ENCODE data around the gene NBEA.

The NBEA gene

DNA sequence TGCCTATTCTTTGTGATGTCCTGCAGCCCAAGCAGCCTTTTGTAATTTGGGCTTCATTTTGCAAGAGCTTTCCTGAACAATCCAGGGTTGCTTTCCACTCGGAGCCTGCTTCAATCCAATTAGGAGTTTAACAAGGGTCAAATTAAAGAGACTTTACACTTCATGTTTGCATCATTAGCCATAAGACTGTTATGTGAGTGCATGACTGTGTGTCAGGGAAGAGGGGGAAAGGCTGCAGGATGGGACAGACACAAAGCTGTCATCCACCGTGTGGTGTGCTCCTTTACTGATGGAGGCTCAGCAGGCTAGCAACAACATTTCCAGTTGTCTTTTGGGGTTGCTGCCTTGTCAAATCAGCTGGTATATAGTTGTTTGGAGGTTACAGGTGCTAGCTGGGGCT lies 558.1 kb downstream of the NBEA start:
- DNase-seq (ENCODE audit: low read depth): no peak
- H3K4me3 ChIP-seq (ENCODE audit: low read depth, low read length): no peak overlapping the region
- TF ChIP-seq, protein P1, sequence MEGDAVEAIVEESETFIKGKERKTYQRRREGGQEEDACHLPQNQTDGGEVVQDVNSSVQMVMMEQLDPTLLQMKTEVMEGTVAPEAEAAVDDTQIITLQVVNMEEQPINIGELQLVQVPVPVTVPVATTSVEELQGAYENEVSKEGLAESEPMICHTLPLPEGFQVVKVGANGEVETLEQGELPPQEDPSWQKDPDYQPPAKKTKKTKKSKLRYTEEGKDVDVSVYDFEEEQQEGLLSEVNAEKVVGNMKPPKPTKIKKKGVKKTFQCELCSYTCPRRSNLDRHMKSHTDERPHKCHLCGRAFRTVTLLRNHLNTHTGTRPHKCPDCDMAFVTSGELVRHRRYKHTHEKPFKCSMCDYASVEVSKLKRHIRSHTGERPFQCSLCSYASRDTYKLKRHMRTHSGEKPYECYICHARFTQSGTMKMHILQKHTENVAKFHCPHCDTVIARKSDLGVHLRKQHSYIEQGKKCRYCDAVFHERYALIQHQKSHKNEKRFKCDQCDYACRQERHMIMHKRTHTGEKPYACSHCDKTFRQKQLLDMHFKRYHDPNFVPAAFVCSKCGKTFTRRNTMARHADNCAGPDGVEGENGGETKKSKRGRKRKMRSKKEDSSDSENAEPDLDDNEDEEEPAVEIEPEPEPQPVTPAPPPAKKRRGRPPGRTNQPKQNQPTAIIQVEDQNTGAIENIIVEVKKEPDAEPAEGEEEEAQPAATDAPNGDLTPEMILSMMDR (IDR thresholded peaks at IDR 0.05; ENCODE audit: control insufficient read depth, extremely low read depth, insufficient read depth): no peak

DNA sequence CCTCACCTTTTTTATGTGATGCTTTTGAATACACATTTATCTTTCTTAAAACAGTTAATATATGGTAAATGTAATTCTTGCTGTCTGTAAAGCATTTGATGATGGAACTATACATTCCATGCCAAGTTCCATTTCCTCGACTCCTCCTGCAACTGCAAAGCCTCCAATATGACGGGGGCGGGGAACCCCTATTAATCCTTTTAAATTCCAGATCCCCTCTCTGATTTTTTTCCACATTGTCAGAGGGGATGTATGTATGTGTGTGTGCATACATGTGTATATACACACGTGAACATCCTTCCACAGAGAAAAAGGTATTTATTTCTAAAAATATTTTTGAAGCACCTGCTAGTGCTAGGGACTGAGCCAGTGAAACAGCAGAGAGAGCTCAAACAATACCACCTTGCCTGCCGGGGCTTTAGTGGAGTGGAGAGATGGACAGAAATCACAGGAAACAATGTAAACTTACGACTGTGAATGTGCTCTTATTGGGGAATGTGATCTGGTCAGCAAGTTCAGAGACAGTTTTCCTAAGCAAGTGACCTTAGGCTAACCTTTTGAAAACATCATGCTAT lies 559.7 kb downstream of the NBEA start:
- TF ChIP-seq, protein P1 (IDR thresholded peaks at IDR 0.05; ENCODE audit: control insufficient read depth, extremely low read depth, insufficient read depth): no peak
- no peak for DNase-seq (ENCODE audit: low read depth)

DNA sequence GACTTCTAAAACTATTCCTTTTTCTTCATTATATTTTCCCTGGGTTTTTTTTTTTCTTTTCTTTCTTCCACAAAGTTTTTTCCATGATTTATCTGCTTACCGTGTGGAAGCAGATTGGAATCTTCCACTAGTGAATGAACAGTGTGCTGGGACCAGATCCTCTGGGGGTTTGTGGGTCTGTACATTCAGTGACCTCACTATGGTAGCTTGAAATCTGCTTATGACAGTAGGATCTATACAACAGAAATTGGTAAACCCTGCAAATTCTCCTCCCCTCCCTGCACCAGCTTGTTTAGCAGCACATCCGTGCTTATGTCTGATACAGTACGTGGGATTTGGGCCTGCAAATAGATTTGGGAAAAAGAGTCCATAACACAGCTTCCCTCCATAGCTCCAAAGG lies 560.4 kb downstream of the NBEA start:
- no peak for DNase-seq (ENCODE audit: low read depth)
- TF ChIP-seq, protein P1 (IDR thresholded peaks at IDR 0.05; ENCODE audit: control insufficient read depth, extremely low read depth, insufficient read depth): no peak
- no peak overlapping the region for H3K4me3 ChIP-seq (ENCODE audit: low read depth, low read length)

More for the DNA sequence above, 559.7 kb downstream of the NBEA start:
- H3K4me3 ChIP-seq (ENCODE audit: low read depth, low read length): no peak overlapping the region

DNA sequence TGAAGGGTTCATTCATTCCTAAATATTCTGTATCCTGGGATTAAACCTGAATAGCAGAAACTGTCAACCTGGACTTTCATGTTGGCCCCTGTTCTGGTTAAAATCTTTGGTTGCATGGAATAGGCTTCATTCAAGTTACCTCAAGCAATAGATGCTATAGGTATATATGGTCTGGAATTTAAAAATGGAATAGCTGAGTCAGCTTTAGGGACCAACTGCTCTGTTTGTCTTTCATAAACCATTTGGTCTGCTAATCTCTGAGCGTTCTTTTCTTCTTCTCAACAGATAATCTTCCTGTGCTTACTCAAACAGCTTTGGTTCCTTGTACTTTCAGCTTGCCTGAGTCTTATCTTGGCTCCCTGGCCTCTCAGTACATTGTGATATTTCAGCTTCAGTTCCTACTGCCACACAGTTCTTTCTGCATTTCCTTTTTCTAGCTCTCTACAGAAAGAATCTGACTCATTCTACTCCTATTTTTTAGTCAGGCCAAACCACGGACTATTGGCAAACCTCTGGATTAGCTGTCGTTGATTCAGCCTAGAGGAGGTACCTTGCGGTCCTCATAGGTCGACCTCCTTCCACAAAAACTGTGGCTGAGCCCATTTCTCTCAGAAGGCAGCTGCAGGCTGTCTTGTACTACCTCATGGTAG lies 570.3 kb downstream of the NBEA start:
- DNase-seq (ENCODE audit: low read depth): no peak
- H3K4me3 ChIP-seq (ENCODE audit: low read depth, low read length): no peak overlapping the region
- TF ChIP-seq, protein P1 (IDR thresholded peaks at IDR 0.05; ENCODE audit: control insufficient read depth, extremely low read depth, insufficient read depth): no peak

DNA sequence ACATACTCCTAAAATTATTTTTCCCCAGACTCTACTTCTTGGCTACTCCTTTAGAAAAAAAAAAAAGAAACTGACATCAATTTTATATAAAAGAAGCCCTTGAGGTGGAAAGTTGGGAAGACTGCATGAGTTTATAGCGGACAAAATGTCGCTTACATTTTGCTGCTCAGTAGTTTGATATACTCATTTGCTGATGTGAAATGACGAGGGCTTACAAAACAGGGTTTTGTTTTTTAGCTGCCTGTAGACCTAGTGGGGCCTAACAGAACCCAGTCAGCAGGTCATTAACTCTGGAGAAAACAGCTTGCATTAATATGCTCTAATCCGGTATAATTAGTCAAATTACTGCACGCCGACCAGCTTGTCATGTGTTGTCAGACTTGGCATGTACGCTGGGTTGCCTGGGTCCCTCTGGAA lies 572.0 kb downstream of the NBEA start:
- no peak for DNase-seq (ENCODE audit: low read depth)
- TF ChIP-seq, protein P1 (IDR thresholded peaks at IDR 0.05; ENCODE audit: control insufficient read depth, extremely low read depth, insufficient read depth): no peak
- no peak overlapping the region for H3K4me3 ChIP-seq (ENCODE audit: low read depth, low read length)

DNA sequence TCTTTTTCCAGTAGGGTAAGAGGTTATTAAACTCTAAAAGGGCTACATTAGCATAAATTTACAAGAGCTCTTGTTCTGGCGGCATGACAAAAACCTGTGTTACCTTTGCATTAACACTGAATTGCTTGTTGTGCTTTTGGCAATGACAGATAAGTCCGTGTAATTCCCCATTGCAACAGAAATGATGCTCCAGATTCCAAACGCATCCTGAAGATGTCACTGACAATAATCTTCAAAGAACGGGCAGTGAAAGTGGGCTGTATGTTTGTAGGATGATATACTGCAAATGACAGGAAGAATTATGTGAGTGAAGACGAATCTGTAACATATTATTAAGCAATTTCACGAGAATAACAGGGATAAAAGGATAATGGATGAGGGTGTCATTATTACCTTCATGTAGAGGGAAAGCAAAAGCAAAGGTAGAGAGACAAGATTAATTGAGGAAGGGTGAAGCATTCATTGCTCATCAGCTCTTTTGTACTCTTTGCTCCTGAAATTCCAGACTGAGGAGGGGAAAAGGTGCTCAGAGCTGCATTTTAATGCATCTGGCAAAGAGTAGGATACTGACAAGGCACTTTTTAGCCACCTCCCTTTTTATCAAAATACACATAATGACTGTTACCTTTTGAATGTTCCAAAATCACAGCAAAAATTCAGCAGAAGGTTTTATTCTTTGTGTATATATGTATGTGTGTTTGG lies 572.9 kb downstream of the NBEA start:
- no peak overlapping the region for H3K4me3 ChIP-seq (ENCODE audit: low read depth, low read length)
- no peak for DNase-seq (ENCODE audit: low read depth)
- TF ChIP-seq, protein P1 (IDR thresholded peaks at IDR 0.05; ENCODE audit: control insufficient read depth, extremely low read depth, insufficient read depth): no peak
